ENCODE data around the gene KIAA0319L. TPM values are rescaled to one million over a fixed set of nuclear protein-coding genes. Genes with fewer than 3 reads are reported as not detected.

The KIAA0319L gene
- total and polyA plus RNA-seq, 2 donors (not counting 3 experiments of a cell fraction or from before 2014, with no cell fraction given), result 31.4 to 43.4 TPM

DNA sequence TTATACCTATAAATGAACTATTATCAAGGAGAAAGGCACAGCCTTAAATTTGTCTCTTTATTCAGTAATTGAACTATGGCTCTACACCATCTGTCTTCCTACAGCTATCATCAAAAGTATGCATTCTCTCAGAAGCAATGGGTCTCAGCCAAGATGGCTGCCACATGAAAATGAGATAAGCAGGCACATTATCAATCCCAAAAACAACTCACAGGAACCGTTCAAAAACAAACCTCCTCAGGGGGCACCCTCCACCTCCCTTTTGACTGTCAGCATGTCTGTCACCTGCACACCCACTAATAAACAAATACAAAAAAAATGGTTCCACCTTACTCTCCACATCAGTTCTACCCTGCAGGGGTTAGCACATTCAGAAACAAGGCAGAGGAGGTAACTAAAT is 23.6 kb downstream of the KIAA0319L start:
- no TSS peak for BruUV-seq (replicated peaks)
- no peak overlapping the region for H3K4me3 ChIP-seq (replicated peaks in 1 of 3; ENCODE audit: insufficient read depth in 1 of 3, low read depth in 1 of 3, low read length in 3 of 3)
- no peaks in the 10 kb centered on the region for H3K27me3 ChIP-seq (ENCODE audit: control insufficient read depth in 2 of 2, insufficient read depth in 2 of 2, low read length in 2 of 2)
- dilution Hi-C loops (cut with MboI; ENCODE audit: extremely low pct_ligation_motif_present, low sequenced_read_pairs), result no loop called here
- intact Hi-C loops (cut with micrococcal nuclease), result no loop called here
- no peaks in the 10 kb centered on the region for H3K9me3 ChIP-seq (replicated peaks; ENCODE audit: control insufficient read depth, insufficient read depth, low read length)
- no peaks in the 10 kb centered on the region for H3K9me1 ChIP-seq (replicated peaks; ENCODE audit: control insufficient read depth, extremely low read depth, insufficient read depth, low read length)
- POLR2A ChIA-PET, result no interaction called here
- H3K79me2 ChIP-seq (ENCODE audit: control insufficient read depth, insufficient read depth, low read length), result no peaks in the 10 kb centered on the region
- H3K4me2 ChIP-seq (ENCODE audit: insufficient read depth, low read length), result no peak overlapping the region
- CTCF ChIA-PET, result interaction anchor here (0.6 to 1.3 kb wide), 2 partner anchors 18 to 470 kb away, joined by 3 to 5 read pairs; no protein-coding TSS in a partner anchor
- H3K4me1 ChIP-seq (ENCODE audit: control insufficient read depth, extremely low read depth, insufficient read depth, low read length), result no peaks in the 10 kb centered on the region
- DNase-seq (ENCODE audit: low read depth, low spot score), result no peak
- H3K36me3 ChIP-seq (ENCODE audit: control insufficient read depth in 2 of 2, extremely low read depth in 1 of 2, insufficient read depth in 2 of 2, low read length in 2 of 2), result peaks cover 0 to 5% of the 10 kb centered on the region in 2 experiments
- H3K27ac ChIP-seq (ENCODE audit: insufficient read depth, low read depth, low read length), result no peak overlapping the region
- H3K9ac ChIP-seq (replicated peaks; ENCODE audit: extremely low read depth, insufficient read depth, low read length), result no peak overlapping the region
- no peak for FAIRE-seq
- TF ChIP-seq FOS (IDR thresholded peaks at IDR 0.05; ENCODE audit: borderline replicate concordance, insufficient read depth, low read length) (no peak), MYC (IDR thresholded peaks at IDR 0.05; ENCODE audit: low read depth, low read length) (no peak), POLR2A (IDR thresholded peaks at IDR 0.05; ENCODE audit: low read depth, low read length) (no peak), EZH2 (IDR thresholded peaks at IDR 0.05; ENCODE audit: borderline replicate concordance, low read depth, low read length, severe bottlenecking) (no peak), JUN (IDR thresholded peaks at IDR 0.05; ENCODE audit: borderline replicate concordance, insufficient read depth, insufficient read length, low read depth) (no peak), POLR2AphosphoS5 (IDR thresholded peaks at IDR 0.05; ENCODE audit: insufficient read depth, low read depth, low read length) (no peak), GATA2 (IDR thresholded peaks at IDR 0.05; ENCODE audit: insufficient read depth, insufficient read length, low read depth, low read length) (no peak), MAX (IDR thresholded peaks at IDR 0.05; ENCODE audit: insufficient read depth, insufficient read length) (no peak)
- TF ChIP-seq, protein P1, sequence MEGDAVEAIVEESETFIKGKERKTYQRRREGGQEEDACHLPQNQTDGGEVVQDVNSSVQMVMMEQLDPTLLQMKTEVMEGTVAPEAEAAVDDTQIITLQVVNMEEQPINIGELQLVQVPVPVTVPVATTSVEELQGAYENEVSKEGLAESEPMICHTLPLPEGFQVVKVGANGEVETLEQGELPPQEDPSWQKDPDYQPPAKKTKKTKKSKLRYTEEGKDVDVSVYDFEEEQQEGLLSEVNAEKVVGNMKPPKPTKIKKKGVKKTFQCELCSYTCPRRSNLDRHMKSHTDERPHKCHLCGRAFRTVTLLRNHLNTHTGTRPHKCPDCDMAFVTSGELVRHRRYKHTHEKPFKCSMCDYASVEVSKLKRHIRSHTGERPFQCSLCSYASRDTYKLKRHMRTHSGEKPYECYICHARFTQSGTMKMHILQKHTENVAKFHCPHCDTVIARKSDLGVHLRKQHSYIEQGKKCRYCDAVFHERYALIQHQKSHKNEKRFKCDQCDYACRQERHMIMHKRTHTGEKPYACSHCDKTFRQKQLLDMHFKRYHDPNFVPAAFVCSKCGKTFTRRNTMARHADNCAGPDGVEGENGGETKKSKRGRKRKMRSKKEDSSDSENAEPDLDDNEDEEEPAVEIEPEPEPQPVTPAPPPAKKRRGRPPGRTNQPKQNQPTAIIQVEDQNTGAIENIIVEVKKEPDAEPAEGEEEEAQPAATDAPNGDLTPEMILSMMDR (IDR thresholded peaks at IDR 0.05; ENCODE audit: extremely low read depth in 1 of 2, insufficient read depth in 1 of 2, low read depth in 1 of 2, low read length in 2 of 2), result no peak
- H2AFZ ChIP-seq (ENCODE audit: low read depth, low read length), result no peak overlapping the region
- H4K20me1 ChIP-seq (replicated peaks; ENCODE audit: control insufficient read depth, extremely low read depth, insufficient read depth, low read length), result peaks cover 3% of the 10 kb centered on the region
